GM18507 (cell line): ENCODE results near the gene ANKRD33.

Source experiments
- DNase-seq: peaks from one replicate; pipeline ENCODE4 v3.0.0; 2011; ENCODE audit warnings: low read depth; ENCODE audit not compliant: insufficient read length; ENCODE audit errors: extremely low spot score
- FAIRE-seq: peaks from 2 replicates; lab custom pipeline; 2011; peaks lifted over from hg19 to GRCh38; lab: Jason Lieb, UNC

Gene ANKRD33

DNA sequence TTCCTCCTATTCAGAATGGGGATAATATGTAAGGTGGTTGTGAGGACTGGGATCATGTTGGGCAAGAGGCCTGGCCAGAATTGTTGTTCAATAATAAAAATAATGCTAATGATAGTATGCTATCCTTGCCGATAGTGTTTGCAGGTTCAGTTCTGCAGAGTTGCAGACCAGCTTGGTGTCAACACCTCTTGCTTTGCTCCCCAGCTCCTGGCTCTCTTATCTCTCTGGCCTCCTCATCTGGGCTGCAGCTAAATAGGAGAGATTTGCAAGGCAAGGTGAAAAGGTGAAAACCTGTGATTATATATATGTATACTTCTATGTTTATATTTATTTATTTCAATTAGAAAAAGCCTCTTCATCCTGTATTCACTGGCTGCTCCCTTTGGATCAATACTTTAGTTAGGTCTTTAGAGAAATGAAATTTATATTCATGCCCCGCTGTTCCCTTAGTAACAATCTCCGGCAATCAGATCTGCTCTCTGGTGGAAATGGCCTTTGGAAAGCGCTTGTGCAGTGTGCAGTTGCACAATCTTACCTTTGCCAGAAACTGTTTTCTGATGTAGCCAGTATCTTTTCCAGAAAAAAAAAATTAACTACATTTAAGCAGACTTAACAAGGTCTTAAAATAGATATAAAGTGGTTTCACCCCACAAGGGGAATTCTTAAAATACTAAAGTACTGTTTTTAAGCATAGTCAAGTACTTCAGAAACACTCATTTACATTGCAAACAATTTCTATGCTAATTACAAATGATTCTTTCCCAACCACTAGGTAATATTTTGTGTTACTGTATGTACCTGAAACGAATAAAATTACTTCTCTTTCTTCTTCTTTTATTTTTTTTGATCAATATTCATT is 44.5 kb downstream of the ANKRD33 start:
- no peak for FAIRE-seq

DNA sequence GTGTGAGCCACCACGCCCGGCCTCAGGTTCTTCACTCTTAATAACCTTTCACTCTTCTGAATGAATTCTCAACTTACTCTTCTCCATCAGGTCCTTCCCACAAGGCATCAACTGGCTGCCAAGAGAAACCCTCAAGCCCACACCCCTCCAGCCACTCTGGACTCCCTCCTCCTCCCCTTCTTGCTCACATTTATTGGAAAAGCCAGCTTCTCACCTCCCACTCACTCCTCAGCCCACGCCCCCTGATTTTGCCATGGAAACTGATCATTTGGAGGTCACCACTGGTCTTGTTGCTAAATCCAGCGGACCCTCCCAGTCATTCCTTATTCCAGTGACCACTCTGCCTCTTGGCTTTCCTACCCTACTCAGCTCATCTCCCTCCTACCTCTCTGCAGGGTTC is 46.2 kb downstream of the ANKRD33 start:
- no peak for DNase-seq
- no peak for FAIRE-seq

More for the DNA sequence above, 44.5 kb downstream of the ANKRD33 start:
- DNase-seq, result no peak

DNA sequence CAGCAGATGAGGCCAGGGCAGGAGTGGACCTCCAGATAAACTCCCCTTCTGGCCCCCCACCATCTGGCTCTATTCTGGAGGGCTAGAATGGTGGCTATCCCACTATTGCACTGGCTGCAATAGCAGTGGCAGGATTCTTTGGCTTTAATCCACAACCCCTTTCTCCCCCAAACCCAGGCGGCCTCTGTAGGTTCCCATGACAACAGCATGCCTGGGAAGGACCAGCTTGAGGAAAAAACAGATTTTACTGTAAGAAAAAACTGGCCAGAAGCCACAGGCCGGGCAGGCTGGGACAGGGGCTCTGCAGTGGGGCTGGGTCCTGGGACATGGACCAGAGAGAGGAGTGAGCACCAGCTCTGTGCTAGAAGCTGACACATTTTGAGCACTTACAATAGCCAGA is 50.0 kb downstream of the ANKRD33 start:
- DNase-seq, result no peak
- no peak for FAIRE-seq

DNA sequence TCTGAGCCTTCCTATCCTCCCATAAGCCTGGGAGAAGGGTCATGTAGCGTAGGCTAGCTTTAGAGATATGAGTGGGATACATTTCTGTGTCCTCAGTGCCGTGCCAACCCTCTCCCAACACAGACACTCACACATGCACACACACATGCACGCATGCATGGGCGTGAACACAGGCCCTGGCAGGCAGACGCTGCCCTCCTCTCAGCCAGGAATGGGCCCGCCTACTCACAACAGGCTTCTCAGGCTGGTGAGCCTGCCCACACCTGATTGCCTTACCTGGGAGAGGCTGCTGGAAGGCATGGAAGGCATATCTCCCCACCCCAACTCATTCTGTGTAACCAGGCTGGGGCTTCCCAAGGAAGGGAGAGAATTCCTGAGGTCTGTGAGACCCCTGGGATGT is 50.8 kb downstream of the ANKRD33 start:
- FAIRE-seq (no peak), DNase-seq (no peak)

DNA sequence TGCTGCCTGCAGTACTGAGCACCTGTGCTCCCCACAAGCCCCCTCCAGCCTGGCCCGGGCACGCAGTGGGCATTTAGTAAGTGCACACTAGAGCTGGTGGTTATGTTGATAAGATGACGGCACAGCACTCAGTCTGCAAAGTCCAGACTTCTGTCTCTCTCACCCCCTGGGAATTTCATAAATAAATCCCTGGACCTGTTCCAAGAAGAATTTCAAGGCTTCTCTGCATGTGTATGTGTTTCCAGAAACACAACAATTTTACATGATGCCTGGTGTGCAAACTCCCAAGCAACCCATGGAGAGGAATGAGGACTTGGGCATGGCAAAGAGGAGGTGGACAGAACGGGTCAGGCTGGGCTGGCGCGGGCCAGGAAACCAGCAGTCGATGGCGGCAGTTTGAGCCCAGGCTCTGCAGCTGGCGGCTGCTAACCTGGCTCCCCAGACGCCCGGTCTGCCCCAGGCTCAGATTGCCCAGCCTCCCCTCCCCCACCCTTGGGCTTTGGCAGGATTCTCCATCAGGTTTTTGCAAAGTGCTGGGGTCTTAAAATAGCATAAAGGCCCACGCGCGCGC is 53.2 kb downstream of the ANKRD33 start:
- no peak for DNase-seq
- no peak for FAIRE-seq
